ENCODE data around the gene YJU2.
"Not testable (repeated sequence)": the region's sequence is repeated elsewhere in the genome, so short reads cannot be mapped to it uniquely, and the experiment has no call there.

The YJU2 gene

DNA sequence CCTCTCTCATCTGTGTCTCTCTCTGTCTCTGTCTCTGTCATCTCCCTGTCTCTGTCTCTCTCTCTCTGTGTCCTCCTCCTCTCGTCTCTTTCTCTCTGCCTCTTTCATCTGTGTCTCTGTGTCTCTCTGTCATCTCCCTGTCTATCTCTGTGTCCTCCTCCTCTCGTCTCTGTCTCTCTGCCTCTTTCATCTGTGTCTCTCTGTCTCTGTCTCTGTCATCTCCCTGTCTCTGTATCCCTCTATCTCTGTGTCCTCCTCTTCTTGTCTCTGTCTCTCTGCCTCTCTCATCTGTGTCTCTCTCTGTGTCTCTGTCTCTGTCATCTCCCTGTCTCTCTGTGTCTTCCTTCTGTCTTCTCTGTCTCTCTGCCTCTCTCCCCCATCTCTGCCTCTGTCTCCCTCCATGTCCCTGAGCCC, 18.1 kb upstream of the YJU2 start:
- DNase-seq (ENCODE audit: low spot score), result no peak

DNA sequence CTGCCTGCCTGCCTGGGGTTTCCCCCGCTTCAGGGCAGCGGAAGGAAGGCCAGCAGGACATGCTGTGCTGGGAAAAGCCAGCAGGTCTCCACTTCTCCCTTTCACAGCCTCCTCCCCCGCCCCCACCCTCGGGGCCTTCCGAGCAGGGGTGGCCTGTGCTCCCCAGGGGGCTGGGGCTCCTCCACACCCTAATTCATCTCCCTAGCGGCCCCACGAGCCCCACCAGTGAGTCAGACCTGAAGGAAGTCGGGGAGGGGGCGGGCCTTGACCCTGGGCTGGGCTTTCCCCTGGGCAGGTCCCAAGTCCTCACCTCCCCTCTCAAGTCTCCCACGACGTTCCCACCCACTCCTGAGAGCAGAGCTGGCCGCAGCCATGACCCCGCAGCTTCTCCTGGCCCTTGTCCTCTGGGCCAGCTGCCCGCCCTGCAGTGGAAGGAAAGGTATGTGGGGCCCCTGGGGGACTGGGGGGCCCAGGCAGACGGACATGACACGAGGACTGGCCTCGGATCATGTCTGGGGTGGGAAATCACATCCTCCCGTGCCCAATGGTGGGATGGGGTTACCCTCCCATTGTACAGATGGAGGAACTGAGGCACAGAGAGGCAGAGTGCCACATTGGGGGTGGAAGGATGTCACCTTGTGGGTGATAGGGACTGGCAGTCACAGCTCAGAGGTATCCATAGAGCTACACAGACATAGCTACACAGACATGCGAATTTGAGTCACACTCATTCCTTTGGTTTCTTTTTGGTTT, 17.5 kb upstream of the YJU2 start, which contains the start of gene EBI3:
EBI3 (plus strand) TSS at position 345 of the 753 bp plus-strand sequence; CDS start at position 373, 28 bp downstream.
- peak; percentile 56 for DNase-seq (ENCODE audit: low spot score)

DNA sequence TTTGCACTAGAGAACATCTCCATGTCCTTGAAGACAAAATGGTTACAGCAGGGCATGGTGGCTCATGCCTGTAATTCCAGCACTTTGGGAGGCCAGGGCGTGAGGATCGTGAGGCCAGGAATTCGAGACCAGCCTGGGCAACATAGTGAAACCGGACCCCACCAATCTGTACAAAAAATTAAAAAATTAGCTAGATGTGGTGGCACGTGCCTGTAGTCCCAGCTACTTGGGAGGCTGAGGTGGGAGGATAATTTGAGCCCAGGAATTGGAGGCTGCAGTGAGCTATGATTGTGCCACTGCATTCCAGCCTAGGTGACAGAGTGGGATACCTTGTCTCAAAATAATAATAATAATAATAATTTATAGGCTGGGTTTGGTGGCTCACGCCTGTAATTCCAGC, 16.6 kb upstream of the YJU2 start:
- DNase-seq (ENCODE audit: low spot score), result not testable (repeated sequence)

DNA sequence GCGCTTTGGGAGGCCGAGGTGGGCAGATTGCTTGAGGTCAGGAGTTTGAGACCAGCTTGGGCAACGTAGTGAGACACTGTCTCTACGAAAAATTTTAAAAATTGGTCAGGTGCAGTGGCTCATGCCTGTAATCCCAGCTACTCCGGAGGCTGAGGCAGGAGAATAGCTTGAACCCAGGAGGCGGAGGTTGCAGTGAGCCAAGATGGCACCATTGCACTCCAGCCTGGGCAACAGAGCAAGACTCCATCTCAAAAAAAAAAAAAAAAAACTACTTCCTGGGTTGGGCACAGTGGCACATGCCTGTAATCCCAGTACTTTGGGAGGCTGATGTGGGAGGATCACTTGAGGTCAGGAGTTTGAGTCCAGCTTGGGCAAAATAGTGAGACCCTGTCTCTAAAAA, 15.4 kb upstream of the YJU2 start:
- DNase-seq (ENCODE audit: low spot score), result not testable (repeated sequence)

DNA sequence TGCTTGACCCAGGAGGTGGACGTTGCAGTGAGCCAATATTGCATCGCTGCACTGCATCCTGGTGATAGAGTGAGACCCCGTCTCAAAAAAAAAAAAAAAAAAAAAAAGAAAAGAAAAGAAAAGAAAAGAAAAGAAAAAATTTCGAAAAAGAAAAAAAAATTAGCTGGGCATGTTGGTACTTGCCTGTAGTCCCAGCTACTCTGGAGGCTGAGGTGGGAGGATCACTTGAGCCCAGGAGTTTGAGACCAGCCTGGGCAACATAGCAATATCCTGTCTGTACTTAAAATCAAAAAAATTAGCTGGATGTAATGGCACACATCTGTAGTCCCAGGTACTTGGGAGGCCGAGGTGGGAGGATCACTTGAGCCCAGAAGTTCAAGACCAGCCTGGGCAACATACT, 14.7 kb upstream of the YJU2 start:
- not testable (repeated sequence) for DNase-seq (ENCODE audit: low spot score)

DNA sequence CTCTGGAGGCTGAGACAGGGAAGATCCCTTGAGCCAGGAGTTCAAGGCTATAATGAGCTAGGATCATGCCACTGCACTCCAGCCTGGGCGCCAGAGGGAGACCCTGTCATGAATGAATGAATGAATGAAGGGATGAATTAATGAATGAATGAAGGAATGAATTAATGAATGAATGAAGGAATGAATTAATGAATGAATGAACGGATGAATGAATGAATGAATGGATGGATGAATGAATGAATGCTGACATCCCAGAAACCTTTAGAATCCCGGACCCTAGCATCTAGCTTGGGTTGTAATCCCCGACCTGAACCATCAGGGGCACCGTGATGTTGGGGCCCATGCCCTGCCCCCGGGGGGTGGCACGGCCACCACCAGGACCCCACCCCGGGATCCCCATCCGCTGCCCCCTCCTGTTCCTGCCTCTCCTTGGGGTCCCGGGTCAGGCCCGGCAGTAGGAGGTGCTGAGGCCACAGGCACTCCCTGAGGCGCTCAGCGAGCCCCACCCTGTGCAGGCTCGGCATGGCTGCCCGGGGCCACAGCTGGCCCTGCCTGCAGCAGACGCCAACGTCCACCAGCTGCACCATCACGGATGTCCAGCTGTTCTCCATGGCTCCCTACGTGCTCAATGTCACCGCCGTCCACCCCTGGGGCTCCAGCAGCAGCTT, 14.1 kb upstream of the YJU2 start:
- peak; percentile 47 for DNase-seq (ENCODE audit: low spot score)

DNA sequence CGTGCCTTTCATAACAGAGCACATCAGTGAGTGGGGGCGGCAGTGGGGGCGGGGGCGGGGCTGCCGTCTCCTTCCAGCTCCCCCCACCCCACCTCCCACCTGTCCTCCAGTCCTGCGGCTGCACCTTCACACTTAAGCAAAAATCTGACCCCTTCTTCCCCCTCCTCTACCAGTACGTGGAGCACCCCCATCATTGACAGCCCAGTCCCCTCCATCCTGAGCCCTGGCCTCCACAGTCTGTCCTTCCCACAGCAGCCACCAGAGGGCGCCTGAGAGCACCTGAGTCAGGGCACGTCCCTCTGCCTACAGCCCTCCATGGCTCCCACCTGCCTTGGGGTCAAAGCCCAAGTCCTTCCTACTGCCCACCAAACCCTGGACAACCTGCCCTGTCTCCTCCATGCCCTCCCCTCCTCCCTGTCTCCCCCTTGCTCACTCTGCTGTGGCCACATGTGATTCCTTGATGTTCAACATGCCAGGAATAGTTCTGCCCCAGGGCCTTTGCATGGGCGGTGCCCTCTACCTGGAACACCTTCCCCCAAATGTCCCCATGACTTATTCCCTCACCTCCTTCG, 13.5 kb upstream of the YJU2 start:
- DNase-seq (ENCODE audit: low spot score), result peak; percentile 64

DNA sequence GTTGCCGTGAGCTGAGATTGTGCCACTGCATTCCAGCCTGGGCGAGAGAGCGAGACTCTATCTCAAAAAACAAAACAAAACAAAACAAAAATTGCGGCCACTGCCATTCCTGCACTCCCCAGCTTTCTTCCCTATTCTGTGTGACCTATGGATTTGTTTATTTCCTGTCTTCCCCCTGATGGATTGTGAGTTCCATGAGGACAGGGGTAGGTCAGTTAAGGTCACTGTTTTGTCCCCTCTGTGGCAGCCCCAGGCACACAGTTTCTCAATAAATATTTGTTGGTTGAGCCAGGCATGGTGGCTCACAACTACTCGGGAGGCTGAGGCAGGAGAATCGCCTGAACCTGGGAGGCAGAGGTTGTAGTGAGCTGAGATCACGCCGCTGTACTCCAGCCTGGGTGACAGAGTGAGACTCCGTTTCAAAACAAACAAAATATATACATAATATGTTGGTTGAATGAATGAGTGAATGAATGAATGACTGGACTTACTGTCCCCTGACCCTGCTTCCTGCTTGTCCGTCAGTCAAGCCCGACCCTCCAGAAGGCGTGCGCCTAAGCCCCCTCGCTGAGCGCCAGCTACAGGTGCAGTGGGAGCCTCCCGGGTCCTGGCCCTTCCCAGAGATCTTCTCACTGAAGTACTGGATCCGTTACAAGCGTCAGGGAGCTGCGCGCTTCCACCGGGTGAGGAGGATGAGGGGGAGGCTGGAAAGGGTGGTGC, 12.6 kb upstream of the YJU2 start:
- DNase-seq (ENCODE audit: low spot score), result peak; percentile 31

DNA sequence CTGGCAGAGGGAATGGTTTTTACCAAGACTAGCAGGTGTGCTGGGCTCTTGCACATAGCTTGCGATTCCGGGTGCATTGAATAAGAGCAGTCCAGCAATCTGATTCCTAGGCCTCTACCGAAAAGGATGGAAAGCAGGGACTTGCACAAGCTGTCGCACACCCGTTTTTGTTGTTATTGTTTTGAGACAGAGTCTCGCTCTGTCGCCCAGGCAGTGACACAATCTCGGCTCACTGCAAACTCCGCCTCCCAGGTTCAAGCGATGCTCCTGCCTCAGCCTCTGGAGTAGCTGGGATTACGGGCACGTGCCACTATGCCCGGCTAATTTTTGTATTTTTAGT, 12.0 kb upstream of the YJU2 start:
- DNase-seq (ENCODE audit: low spot score), result no peak

DNA sequence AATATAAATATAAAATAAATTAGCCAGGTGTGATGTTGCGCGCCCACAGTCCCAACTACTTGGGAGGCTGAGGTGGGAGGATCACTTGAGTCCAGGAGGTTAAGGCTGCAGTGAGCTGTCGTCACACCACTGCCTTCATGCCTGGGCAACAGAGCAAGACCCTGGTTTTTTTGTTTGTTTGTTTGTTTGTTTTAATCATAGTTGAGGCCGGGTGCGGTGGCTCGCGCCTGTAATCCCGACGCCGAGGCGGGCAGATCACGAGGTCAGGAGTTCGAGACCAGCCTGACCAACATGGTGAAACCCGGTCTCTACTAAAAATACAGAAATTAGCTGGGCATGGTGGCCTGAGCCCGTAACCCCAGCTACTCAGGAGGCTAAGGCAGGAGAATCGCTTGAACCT, 9.4 kb upstream of the YJU2 start:
- not testable (repeated sequence) for DNase-seq (ENCODE audit: low spot score)

DNA sequence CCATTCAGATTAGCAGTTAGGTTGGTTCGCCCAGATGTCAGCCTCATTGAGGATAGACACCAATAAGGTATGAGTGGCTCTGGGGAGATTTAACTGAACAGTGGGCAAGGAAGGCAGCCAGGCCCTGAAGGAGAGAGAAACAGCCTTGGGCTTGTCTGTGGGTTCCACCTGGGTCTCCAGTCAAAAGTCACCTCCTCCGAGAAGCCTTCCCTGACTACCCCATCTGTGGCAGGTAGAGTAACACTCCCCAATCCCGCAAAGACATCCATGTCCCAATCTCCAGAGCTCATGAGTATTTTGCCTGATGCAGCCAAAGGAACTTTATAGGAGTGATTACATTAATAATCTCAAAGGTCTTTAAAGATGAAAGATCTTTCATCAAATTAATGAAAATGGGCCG, 8.0 kb upstream of the YJU2 start:
- peak; percentile 12 for DNase-seq (ENCODE audit: low spot score)

DNA sequence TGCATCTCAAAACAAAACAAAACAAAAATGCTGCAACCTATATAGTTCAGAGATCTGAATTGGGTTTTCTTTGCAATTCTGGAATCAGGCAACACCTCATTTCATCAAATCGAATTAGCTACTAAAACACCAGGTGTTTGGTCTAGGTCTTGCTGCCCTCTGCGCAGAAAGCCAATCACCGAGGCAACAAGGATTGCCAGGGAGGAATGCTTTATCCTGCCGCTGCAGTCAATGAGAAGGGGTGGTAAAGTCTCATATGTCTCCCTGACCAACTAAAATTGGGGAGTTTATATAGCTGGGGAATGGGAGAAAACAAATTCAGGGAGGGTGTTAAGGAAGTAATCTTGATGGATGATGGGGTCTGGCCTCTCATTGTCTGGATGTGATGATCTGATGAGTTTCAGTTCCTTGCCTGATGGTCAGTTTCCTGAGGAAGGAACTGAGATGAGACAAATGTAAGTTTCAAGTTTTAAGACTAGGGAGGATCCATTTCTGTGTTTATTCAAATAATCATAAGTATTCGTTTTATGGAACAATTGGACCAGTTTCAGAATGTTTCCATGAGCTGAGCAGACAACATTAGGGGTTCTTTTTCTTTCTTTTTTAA, 5.0 kb upstream of the YJU2 start:
- no peak for DNase-seq (ENCODE audit: low spot score)

DNA sequence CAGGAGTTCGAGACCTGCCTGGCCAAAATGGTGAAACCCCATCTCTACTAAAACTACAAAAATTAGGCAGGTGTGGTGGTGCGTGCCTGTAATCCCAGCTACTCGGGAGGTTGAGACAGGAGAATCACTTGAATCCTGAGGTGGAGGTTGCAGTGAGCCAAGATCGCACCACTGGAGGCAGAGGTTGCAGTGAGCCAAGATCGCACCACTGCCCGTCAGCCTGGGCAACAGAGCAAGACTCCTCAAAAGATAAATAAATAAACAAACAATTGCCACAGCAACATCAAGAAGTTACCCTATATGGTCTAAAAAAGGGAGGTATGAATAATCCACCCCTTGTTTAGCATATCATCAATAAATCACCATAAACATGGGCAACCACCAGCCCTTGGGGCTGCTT, 942 bp upstream of the YJU2 start:
- not testable (repeated sequence) for DNase-seq (ENCODE audit: low spot score)

DNA sequence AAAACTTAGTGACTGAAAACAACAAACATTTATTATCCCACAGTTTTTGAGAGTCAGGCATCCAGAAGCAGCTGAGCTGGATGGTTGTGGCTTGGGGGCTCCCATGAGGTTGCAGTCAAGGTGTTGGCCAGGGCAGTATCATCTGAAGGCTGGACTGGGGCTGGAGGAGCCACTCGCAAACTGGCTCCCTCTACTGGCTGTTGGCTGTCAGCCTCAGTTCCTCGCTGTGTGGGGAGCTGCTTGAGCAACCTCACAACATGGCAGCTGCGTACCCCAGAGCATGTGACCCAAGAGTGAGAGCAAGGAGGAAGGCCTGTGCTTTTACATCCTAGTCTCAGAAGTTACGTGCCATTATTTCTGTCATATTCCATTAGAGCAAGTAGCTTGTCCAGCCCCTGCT, 9.7 kb downstream of the YJU2 start:
- DNase-seq (ENCODE audit: low spot score), result no peak

DNA sequence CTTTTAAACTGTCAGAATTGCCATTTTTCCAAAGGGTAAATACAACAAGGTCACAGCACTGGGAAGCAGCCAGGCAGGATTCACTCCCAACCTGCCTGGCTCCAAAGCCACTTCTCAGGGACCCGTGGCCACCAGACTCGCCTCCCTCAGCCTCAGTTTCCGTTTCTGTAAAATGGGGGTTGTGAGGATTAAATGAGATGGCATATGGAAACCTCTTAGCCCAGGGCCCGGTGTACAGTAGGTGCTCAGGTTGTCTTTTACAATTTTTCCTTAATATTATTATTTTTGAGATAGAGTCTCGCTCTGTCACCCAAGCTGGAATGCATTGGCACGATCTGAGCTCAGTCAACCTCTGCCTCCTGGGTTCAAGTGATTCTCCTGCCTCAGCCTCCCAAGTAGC, 10.1 kb downstream of the YJU2 start:
- DNase-seq (ENCODE audit: low spot score), result no peak

DNA sequence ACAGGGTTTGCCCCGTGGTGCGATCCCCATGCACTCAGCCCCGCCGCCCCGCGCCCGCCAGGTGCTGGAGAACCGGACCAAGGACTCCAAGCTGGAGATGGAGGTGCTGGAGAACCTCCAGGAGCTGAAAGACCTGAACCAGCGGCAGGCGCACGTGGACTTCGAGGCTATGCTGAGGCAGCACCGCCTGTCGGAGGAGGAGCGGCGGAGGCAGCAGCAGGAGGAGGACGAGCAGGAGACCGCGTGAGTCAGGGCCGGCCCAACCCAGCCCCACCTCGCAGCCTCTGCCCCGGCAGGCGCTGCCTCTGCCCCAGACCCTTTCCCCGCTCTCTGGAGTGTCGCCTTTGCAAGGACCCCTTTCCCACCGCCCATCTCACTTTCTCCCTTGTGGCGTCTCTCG, 11.3 kb downstream of the YJU2 start:
- DNase-seq (ENCODE audit: low spot score), result no peak

DNA sequence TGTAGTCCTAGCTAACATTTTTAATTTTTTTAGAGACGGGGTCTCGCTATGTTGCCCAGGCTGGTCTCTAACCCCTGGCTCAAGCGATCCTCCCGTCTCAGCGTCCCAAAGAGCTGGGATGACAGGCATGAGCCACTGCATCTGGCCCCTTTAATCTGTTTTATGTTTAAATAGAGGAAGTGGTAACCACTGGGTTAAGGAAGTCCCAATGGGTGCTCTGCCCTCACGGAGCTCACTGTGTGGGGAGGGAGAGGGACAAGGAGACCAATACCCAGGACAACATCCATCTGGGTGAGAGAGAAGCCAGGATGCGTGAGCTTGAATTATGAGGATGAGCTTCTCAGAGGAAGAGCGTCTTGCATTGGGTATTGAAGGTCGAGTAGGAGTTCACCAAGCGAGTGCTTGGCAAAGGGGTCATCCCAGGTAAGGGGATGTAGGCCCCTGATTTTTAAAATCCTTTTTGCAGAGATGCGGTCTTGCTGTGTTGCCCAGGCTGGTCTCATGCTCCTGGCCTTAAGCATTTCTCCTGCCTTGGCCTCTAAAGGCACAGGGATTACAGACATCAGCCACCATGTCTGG, 13.8 kb downstream of the YJU2 start:
- DNase-seq (ENCODE audit: low spot score), result no peak

DNA sequence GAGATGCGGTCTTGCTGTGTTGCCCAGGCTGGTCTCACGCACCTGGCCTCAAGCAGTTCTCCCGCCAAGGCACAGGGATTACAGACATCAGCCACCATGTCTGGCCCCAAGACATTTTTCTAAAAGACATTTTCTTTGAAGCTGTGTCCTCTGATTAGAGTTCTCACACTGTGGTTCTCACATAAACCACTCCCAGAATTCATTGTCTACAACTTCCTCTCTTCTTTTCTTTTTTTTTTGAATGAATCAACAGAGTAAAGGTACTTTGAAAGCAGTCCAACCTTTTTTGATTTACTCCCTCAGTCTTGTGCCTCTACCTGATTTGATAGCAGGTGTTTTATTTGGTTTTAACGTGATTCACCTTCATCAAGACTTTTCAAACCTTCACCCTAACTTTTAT, 17.9 kb downstream of the YJU2 start:
- no peak for DNase-seq (ENCODE audit: low spot score)

DNA sequence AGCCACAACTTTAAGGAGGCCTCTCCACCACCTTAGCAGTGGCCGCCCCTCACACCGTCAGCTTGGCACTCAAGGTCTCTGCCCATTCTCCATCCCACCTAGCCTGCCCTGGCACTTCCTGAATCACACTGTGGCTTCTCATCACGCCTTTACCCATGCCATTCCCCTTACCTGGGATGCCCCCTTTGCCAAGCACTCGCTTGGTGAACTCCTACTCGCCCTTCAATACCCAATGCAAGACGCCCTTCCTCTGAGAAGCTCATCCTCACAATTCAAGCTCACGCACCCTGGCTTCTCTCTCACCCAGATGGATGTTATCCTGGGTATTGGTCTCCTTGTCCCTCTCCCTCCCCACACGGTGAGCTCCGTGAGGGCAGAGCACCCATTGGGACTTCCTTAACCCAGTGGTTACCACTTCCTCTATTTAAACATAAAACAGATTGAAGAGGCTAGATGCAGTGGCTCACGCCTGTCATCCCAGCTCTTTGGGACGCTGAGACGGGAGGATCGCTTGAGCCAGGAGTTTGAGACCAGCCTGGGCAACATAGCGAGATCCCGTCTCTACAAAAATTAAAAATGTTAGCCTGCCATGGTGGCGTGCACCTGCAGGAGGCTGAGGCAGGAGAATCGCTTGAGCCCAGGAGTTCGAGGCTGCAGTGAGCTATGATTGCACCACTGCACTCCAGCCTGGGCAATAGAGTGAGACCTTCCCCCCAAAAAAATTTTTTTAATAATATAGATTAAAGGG, 19.5 kb downstream of the YJU2 start:
- no peak for DNase-seq (ENCODE audit: low spot score)

DNA sequence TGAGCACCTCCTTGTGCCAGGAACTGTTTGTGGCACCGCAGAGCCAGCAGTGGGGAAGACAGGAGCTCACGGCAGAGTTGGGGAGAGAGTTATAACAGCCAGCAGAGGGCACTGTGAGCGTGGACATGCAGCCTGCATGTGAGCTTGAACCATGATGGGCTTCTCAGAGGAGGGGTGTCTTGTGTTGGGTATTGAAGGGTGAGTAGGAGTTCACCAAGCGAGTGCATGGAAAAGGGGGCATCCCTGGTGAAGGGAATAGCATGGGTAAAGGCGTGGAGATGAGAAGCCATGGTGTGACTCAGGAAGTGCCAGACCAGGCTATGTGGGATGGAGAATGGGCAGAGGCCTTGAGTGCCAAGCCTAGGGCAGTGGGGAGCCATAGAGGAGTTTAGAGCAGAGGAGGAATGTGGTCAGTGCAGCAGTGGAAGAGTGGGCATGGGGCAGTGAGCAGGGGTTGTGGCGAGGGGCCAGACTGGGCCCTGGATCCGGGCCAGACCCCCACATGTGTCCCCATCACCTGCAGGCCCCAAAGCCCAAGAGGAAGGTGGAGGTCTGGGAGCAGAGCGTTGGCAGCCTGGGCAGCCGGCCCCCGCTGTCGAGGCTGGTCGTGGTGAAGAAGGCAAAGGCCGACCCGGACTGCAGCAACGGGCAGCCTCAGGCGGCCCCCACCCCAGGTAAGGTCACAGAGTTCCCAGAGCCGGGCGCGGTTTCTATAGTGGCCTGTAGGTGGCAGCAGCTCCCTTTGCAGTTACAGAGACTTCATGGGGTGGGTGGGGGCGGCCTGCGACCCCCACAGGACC, 20.4 kb downstream of the YJU2 start:
- DNase-seq (ENCODE audit: low spot score), result peak; percentile 86

Measured in D341Med (cell line).